ENCODE data around the gene DBN1. TPM values are rescaled to one million over a fixed set of nuclear protein-coding genes. Genes with fewer than 3 reads are reported as not detected.

DBN1 gene
- total RNA-seq, 1 donor from 2014 or later, result 371 TPM

DNA sequence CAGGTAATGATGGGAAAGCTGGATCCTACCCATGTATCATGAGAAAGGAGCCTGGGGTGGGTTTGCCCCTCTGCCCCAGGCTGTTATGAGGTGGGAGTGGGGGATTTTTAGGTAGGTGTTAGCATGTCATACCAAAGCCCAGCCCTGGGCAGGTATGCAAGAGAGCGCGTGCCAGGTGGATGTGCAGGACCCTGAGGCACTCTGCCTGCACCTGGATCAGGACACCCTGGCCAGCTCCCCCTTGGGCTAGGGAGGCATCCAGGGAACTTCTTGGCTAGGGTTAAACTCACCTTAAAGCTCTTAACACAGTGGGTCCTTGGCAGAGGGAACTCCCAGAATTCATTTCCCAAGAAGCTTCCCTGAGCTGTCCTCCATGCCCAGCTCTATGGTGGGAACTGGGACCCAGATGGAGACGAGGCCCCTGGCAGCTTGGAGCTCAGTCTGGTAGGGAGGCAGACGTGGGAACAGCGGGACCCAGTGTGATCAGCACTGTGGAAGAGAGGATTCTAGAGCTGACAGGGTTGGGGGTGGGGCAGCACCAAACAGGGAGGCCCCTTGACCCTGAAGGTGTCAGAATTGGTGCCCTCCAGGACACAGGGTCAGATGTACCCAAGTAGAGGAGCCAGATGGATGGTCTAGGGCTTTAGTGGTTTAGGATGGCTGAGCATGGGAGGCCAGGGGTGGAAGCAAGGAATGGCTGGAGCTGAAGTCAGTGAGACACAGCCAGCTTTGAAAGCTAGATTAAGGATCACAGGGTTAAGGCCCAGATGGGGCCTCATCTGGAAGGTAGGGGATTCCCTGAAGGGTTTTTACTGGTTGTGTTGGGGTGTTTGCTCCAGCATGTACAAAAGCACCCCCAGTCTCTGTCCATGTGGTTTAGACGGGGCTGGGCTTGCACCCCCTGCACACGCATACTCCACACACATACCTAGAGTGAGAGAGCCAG, 29.1 kb downstream of the DBN1 start:
- Mint-ChIP-seq H3K36me3 (ENCODE audit: low read depth, unreplicated experiment) (peaks cover 8% of the 10 kb centered on the region), H3K9me3 (ENCODE audit: unreplicated experiment) (no peaks in the 10 kb centered on the region), H3K4me1 (ENCODE audit: low read depth, unreplicated experiment) (peaks cover 21% of the 10 kb centered on the region), H3K4me3 (ENCODE audit: unreplicated experiment) (no peak overlapping the region), H3K27me3 (ENCODE audit: low read depth, unreplicated experiment) (no peaks in the 10 kb centered on the region), H3K27ac (ENCODE audit: unreplicated experiment) (peak overlapping the region; percentile 18)
- peaks cover 18% of the 10 kb centered on the region for H3K4me1 ChIP-seq (ENCODE audit: insufficient read depth, low read length)
- TF ChIP-seq, protein P1, sequence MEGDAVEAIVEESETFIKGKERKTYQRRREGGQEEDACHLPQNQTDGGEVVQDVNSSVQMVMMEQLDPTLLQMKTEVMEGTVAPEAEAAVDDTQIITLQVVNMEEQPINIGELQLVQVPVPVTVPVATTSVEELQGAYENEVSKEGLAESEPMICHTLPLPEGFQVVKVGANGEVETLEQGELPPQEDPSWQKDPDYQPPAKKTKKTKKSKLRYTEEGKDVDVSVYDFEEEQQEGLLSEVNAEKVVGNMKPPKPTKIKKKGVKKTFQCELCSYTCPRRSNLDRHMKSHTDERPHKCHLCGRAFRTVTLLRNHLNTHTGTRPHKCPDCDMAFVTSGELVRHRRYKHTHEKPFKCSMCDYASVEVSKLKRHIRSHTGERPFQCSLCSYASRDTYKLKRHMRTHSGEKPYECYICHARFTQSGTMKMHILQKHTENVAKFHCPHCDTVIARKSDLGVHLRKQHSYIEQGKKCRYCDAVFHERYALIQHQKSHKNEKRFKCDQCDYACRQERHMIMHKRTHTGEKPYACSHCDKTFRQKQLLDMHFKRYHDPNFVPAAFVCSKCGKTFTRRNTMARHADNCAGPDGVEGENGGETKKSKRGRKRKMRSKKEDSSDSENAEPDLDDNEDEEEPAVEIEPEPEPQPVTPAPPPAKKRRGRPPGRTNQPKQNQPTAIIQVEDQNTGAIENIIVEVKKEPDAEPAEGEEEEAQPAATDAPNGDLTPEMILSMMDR (IDR thresholded peaks at IDR 0.05; ENCODE audit: insufficient read depth, low read depth, low read length), result no peak
- no peak for TF ChIP-seq EZH2 (IDR thresholded peaks at IDR 0.05; ENCODE audit: insufficient read depth, low read length)
- FAIRE-seq (no peak), DNase-seq (ENCODE audit: low read depth) (no peak)
- peaks cover 13% of the 10 kb centered on the region for H4K20me1 ChIP-seq (ENCODE audit: insufficient read depth, low read length)
- no peak overlapping the region for H3K4me2 ChIP-seq (ENCODE audit: low read length)
- no peaks in the 10 kb centered on the region for H3K27me3 ChIP-seq (ENCODE audit: insufficient read depth, low read length)
- no peak overlapping the region for H2AFZ ChIP-seq (ENCODE audit: low read depth, low read length)
- H3K27ac ChIP-seq (ENCODE audit: low read depth, low read length), result no peak overlapping the region
- H3K4me3 ChIP-seq (ENCODE audit: insufficient read depth, low read depth, low read length), result no peak overlapping the region
- no peaks in the 10 kb centered on the region for H3K9me3 ChIP-seq (ENCODE audit: insufficient read depth, low read depth, low read length)
- H3K36me3 ChIP-seq (ENCODE audit: insufficient read depth, low read length), result no peaks in the 10 kb centered on the region
- no peaks in the 10 kb centered on the region for H3K79me2 ChIP-seq (ENCODE audit: insufficient read depth, low read length)
- H3K9ac ChIP-seq (ENCODE audit: low read length), result no peak overlapping the region

DNA sequence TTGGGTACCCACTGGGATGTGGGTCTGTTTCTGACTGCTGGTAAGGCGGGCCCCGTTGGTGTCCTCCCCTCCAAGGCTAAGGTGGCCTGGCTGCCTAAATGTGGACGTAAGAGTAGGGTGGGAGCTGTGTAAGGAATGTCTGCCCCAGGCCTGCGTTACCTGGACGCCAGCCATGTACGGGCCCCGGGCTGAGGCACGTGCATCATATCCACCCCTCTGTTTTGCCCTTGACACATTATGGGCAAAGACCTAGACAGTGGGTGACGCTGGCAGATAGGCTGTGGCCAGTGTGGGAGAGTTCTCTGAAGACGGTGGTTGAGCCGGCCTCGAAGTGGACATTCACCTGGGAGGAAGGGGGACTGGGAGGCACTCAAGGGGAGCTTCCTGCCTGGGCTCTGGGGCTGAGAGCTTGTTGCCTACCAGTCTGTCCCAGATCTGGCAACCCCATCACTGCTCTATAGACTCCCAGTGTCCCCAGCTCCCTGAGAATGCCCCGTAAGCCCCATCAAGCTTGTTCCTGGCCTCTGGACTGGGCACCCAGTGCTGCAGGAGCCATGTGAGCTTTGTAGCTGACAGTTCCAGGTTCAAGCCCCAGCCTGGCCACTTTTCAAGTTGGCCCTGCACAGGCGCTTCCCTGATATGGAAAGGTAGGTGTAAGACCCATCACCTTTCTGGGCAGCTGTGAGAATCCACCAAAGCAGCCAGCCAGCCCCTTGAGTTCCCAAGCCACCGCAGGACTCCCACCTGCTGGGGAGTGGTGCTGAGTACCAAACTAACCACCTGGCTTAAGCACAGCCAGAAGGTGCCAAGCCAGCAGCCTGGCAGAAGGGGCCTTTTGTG, 30.1 kb downstream of the DBN1 start:
- H2AFZ ChIP-seq (ENCODE audit: low read depth, low read length), result no peak overlapping the region
- peaks cover 8% of the 10 kb centered on the region for H4K20me1 ChIP-seq (ENCODE audit: insufficient read depth, low read length)
- TF ChIP-seq, protein P1 (IDR thresholded peaks at IDR 0.05; ENCODE audit: insufficient read depth, low read depth, low read length), result no peak
- TF ChIP-seq EZH2 (IDR thresholded peaks at IDR 0.05; ENCODE audit: insufficient read depth, low read length), result no peak
- Mint-ChIP-seq H3K27ac (ENCODE audit: unreplicated experiment) (peak overlapping the region; percentile 18), H3K4me1 (ENCODE audit: low read depth, unreplicated experiment) (peaks cover 16% of the 10 kb centered on the region), H3K4me3 (ENCODE audit: unreplicated experiment) (no peak overlapping the region), H3K9me3 (ENCODE audit: unreplicated experiment) (peaks cover 1% of the 10 kb centered on the region), H3K27me3 (ENCODE audit: low read depth, unreplicated experiment) (no peaks in the 10 kb centered on the region), H3K36me3 (ENCODE audit: low read depth, unreplicated experiment) (peaks cover 10% of the 10 kb centered on the region)
- DNase-seq (ENCODE audit: low read depth) (no peak), FAIRE-seq (no peak)
- no peak overlapping the region for H3K9ac ChIP-seq (ENCODE audit: low read length)
- H3K27ac ChIP-seq (ENCODE audit: low read depth, low read length), result no peak overlapping the region
- no peaks in the 10 kb centered on the region for H3K27me3 ChIP-seq (ENCODE audit: insufficient read depth, low read length)
- H3K36me3 ChIP-seq (ENCODE audit: insufficient read depth, low read length), result no peaks in the 10 kb centered on the region
- no peaks in the 10 kb centered on the region for H3K9me3 ChIP-seq (ENCODE audit: insufficient read depth, low read depth, low read length)
- H3K4me1 ChIP-seq (ENCODE audit: insufficient read depth, low read length), result peaks cover 16% of the 10 kb centered on the region
- H3K4me2 ChIP-seq (ENCODE audit: low read length), result no peak overlapping the region
- no peaks in the 10 kb centered on the region for H3K79me2 ChIP-seq (ENCODE audit: insufficient read depth, low read length)
- no peak overlapping the region for H3K4me3 ChIP-seq (ENCODE audit: insufficient read depth, low read depth, low read length)

Measured in astrocyte (in vitro differentiated cells and primary cell).